ENCODE results near the gene RCSD1. TPM values are rescaled to one million over a fixed set of nuclear protein-coding genes. Genes with fewer than 3 reads are reported as not detected.

Gene RCSD1
- total and polyA plus RNA-seq, 2 of the 13 experiments (the other 11 are each of a cell fraction or from before 2014, with no cell fraction given), result not detected

GRCh38 chr1:167701510-167701909 lies 71.5 kb downstream of the RCSD1 start (continued):
- no peak for TF ChIP-seq ZNF281 (CRISPR knock-in tag; IDR thresholded peaks at IDR 0.05; ENCODE audit: borderline replicate concordance)

GRCh38 chr1:167703557-167703956 lies 73.5 kb downstream of the RCSD1 start:
- ChIA-PET CTCF (ENCODE audit: low intra/inter-chr PET ratio, low total read pairs) (no interaction called here), POLR2A (no interaction called here)
- H3K27ac ChIP-seq (ENCODE audit: extremely low read length, insufficient read depth, low read length), result no peak overlapping the region
- no peaks in the 10 kb centered on the region for H3K36me3 ChIP-seq (replicated peaks in 1 of 2; ENCODE audit: control insufficient read depth in 1 of 2, insufficient read depth in 2 of 2, low read length in 2 of 2)
- in situ Hi-C loops (cut with HindIII; ENCODE audit: extremely low pct_ligation_motif_present, low pct_unique_long_range_greater_than_20kb), result no loop called here
- no peak overlapping the region for H3K4me2 ChIP-seq (ENCODE audit: low read depth, low read length)
- no peaks in the 10 kb centered on the region for H4K20me1 ChIP-seq (ENCODE audit: insufficient read depth, low read length)
- no TSS peak for BruUV-seq (replicated peaks)
- ATAC-seq (no peak), DNase-seq (ENCODE audit: low spot score) (no peak), FAIRE-seq (no peak)
- intact Hi-C loops (cut with micrococcal nuclease; ENCODE audit: unreplicated experiment), result loop anchor here (10.0 kb wide), 1 partner anchor 619 kb away; no protein-coding TSS in a partner anchor
- H3K9ac ChIP-seq (ENCODE audit: insufficient read depth, low read depth, low read length), result no peak overlapping the region
- no peak overlapping the region for H3K4me3 ChIP-seq (replicated peaks in 1 of 3; ENCODE audit: insufficient read depth in 1 of 3, low read depth in 2 of 3, low read length in 3 of 3)
- WGBS (ENCODE audit: low lambda C conversion rate), result 0% methylated on average over 1 of the region's 1 CpG
- TF ChIP-seq EED (CRISPR knock-in tag; IDR thresholded peaks at IDR 0.05) (no peak), MIER2 (CRISPR knock-in tag; IDR thresholded peaks at IDR 0.05) (no peak), THYN1 (CRISPR knock-in tag; IDR thresholded peaks at IDR 0.05; ENCODE audit: borderline replicate concordance, low read depth) (no peak), ZBTB2 (CRISPR knock-in tag; IDR thresholded peaks at IDR 0.05; ENCODE audit: low read depth) (no peak), MAF1 (CRISPR knock-in tag; IDR thresholded peaks at IDR 0.05; ENCODE audit: borderline replicate concordance) (no peak), KAT8 (CRISPR knock-in tag; IDR thresholded peaks at IDR 0.05) (no peak), ZNF572 (CRISPR knock-in tag; IDR thresholded peaks at IDR 0.05) (no peak), SRSF1 (optimal IDR thresholded peaks at IDR 0.05; ENCODE audit: low read depth, low read length) (no peak), ZNF816 (CRISPR knock-in tag; IDR thresholded peaks at IDR 0.05; ENCODE audit: borderline replicate concordance) (no peak), POLR2G (IDR thresholded peaks at IDR 0.05; ENCODE audit: low read depth, low read length) (no peak), ZBTB1 (CRISPR knock-in tag; IDR thresholded peaks at IDR 0.05; ENCODE audit: borderline replicate concordance) (no peak), ISX (CRISPR knock-in tag; conservative IDR thresholded peaks at IDR 0.05) (no peak), MYC (CRISPR knock-in tag; IDR thresholded peaks at IDR 0.05; ENCODE audit: borderline replicate concordance) (no peak), ZNF570 (CRISPR knock-in tag; IDR thresholded peaks at IDR 0.05; ENCODE audit: borderline replicate concordance) (no peak), ZNF766 (CRISPR knock-in tag; IDR thresholded peaks at IDR 0.05; ENCODE audit: borderline replicate concordance) (no peak), FOXO1 (CRISPR knock-in tag; IDR thresholded peaks at IDR 0.05) (no peak), ATF4 (CRISPR knock-in tag; IDR thresholded peaks at IDR 0.05) (no peak)
- H3K9me3 ChIP-seq (ENCODE audit: low read length), result no peaks in the 10 kb centered on the region
- no peaks in the 10 kb centered on the region for H3K79me2 ChIP-seq (ENCODE audit: insufficient read depth, low read length)
- peaks cover 0 to 29% of the 10 kb centered on the region in 2 experiments; a peak in 3 of 5 replicates for H3K27me3 ChIP-seq (ENCODE audit: control insufficient read depth in 1 of 2, insufficient read depth in 2 of 2, low read length in 2 of 2)
- H3K4me1 ChIP-seq (ENCODE audit: insufficient read depth, low read length), result peaks cover 8% of the 10 kb centered on the region; the same call in 1 of the 2 replicates
- H2AFZ ChIP-seq (ENCODE audit: low read length), result no peak overlapping the region
